ENCODE measurements around the gene CLOCK. TPM values are rescaled to one million over a fixed set of nuclear protein-coding genes. Genes with fewer than 3 reads are reported as not detected.

CLOCK gene
- total and polyA plus RNA-seq, 9 of the 15 experiments (the other 6 are each of a cell fraction or from before 2014, with no cell fraction given): 3.7 to 14.4 (median 9.4) TPM

DNA sequence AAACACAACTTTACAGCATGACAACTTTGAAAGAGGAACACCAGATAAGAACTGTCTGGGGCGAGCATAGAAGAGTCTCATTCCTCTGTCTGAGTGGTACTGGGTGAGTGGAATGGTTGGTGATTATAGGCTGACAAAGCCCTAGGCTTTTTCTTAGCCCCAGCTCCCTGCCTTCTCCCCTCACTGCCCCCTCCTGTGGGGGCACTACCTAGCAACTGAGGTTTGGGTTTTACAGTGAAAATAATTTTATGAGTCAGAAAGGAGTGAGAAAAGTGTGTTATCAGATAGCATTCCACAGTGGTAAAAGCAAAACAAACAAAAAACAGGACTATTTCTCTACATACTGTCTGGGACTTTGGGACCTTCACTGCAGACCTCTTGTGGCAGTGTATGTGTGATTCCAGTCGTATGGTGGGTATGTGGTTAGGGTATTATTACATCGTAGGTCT lies 161.5 kb downstream of the CLOCK start (continued):
- TF ChIP-seq, protein P1, sequence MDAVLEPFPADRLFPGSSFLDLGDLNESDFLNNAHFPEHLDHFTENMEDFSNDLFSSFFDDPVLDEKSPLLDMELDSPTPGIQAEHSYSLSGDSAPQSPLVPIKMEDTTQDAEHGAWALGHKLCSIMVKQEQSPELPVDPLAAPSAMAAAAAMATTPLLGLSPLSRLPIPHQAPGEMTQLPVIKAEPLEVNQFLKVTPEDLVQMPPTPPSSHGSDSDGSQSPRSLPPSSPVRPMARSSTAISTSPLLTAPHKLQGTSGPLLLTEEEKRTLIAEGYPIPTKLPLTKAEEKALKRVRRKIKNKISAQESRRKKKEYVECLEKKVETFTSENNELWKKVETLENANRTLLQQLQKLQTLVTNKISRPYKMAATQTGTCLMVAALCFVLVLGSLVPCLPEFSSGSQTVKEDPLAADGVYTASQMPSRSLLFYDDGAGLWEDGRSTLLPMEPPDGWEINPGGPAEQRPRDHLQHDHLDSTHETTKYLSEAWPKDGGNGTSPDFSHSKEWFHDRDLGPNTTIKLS (IDR thresholded peaks at IDR 0.05; ENCODE audit: borderline replicate concordance, low read depth): no peak
- TF ChIP-seq, protein P2, sequence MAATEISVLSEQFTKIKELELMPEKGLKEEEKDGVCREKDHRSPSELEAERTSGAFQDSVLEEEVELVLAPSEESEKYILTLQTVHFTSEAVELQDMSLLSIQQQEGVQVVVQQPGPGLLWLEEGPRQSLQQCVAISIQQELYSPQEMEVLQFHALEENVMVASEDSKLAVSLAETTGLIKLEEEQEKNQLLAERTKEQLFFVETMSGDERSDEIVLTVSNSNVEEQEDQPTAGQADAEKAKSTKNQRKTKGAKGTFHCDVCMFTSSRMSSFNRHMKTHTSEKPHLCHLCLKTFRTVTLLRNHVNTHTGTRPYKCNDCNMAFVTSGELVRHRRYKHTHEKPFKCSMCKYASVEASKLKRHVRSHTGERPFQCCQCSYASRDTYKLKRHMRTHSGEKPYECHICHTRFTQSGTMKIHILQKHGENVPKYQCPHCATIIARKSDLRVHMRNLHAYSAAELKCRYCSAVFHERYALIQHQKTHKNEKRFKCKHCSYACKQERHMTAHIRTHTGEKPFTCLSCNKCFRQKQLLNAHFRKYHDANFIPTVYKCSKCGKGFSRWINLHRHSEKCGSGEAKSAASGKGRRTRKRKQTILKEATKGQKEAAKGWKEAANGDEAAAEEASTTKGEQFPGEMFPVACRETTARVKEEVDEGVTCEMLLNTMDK (IDR thresholded peaks at IDR 0.05; ENCODE audit: borderline replicate concordance, insufficient read depth, low read depth, low read length, poor library complexity, severe bottlenecking): no peak
- TF ChIP-seq, protein P3, sequence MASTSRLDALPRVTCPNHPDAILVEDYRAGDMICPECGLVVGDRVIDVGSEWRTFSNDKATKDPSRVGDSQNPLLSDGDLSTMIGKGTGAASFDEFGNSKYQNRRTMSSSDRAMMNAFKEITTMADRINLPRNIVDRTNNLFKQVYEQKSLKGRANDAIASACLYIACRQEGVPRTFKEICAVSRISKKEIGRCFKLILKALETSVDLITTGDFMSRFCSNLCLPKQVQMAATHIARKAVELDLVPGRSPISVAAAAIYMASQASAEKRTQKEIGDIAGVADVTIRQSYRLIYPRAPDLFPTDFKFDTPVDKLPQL (IDR thresholded peaks at IDR 0.05; ENCODE audit: extremely low read depth, insufficient read length): no peak
- TF ChIP-seq NRF1 (conservative IDR thresholded peaks at IDR 0.05 in 1 of 2, IDR thresholded peaks at IDR 0.05 in 1 of 2) (0 out of 4 replicates have a peak, but pooled peaks of 1 of the 2 experiments have one; percentile 15), SPI1 (IDR thresholded peaks at IDR 0.05; ENCODE audit: borderline replicate concordance, low read depth, low read length) (peak; percentile 59; the same call in 1 of the 2 replicates)

All from K562 (cell line).